Suprapubic skin (tissue), 4 donors: ENCODE results near the gene FAM241B. TPM values are rescaled to one million over a fixed set of nuclear protein-coding genes. Genes with fewer than 3 reads are reported as not detected.

Experiments used
- DNase-seq, 2 donors: peaks; one replicate each; pipeline ENCODE4 v3.0.0-alpha.2; 2019; ENCODE audit warnings: low spot score in 2 of 2
- H3K27ac ChIP-seq: fragments of 200-600 bp; sonication (generic); one replicate; pipeline ENCODE4 v1.5.1; 2019
- H3K27me3 ChIP-seq: fragments of 200-600 bp; sonication (generic); one replicate; pipeline ENCODE4 v1.5.1; 2019
- H3K36me3 ChIP-seq: fragments of 200-600 bp; sonication (generic); one replicate; pipeline ENCODE4 v1.5.1; 2019
- H3K4me1 ChIP-seq: fragments of 200-600 bp; sonication (generic); one replicate; pipeline ENCODE4 v1.5.1; 2019
- H3K4me3 ChIP-seq: fragments of 200-600 bp; sonication (generic); one replicate; pipeline ENCODE4 v1.5.1; 2019; ENCODE audit warnings: mild to moderate bottlenecking
- H3K9me3 ChIP-seq: fragments of 200-600 bp; sonication (generic); one replicate; pipeline ENCODE4 v1.5.1; 2019
- EP300 ChIP-seq: sonication (generic); formaldehyde crosslinking; IDR thresholded peaks from one replicate; pipeline ENCODE4 v1.6.1; 2017; ENCODE audit warnings: antibody characterized with exemption
- POLR2A ChIP-seq, 2 donors: fragments of 450-650 bp; IDR thresholded peaks; one replicate each; pipeline ENCODE4 v1.6.1; 2017; ENCODE audit warnings: antibody characterized with exemption in 2 of 2, mild to moderate bottlenecking in 2 of 2, moderate library complexity in 2 of 2
- POLR2AphosphoS5 ChIP-seq, 3 donors: sonication (generic); formaldehyde crosslinking; IDR thresholded peaks; one replicate each; pipeline ENCODE4 v1.6.1; 2017; ENCODE audit warnings: antibody characterized with exemption in 3 of 3
- WGBS: methylation state at CpG from one replicate; pipeline ENCODE4 v1.1.5; 2018; 5-methylcytosine and 5-hydroxymethylcytosine counted together
- total RNA-seq, 4 donors: library from RNA; depleted of rRNA; stranded (reverse); fragments of >200 nt; gene quantifications; one replicate each; pipeline ENCODE4 v1.1.0, GENCODE V29; 2016
- TF ChIP-seq, protein P1 (sequence below), 2 donors: fragments of 200-600 bp in 1 of 2; fragments of 450-650 bp in 1 of 2; sonication (generic) in 1 of 2; IDR thresholded peaks; one replicate each; pipeline ENCODE4 v1.5.1; 2016 to 2019; ENCODE audit warnings: antibody characterized with exemption in 2 of 2, mild to moderate bottlenecking in 1 of 2, moderate library complexity in 1 of 2

The FAM241B gene
- total RNA-seq, 4 donors from 2014 or later: 0.49 to 4.3 (median 2.5) TPM

DNA sequence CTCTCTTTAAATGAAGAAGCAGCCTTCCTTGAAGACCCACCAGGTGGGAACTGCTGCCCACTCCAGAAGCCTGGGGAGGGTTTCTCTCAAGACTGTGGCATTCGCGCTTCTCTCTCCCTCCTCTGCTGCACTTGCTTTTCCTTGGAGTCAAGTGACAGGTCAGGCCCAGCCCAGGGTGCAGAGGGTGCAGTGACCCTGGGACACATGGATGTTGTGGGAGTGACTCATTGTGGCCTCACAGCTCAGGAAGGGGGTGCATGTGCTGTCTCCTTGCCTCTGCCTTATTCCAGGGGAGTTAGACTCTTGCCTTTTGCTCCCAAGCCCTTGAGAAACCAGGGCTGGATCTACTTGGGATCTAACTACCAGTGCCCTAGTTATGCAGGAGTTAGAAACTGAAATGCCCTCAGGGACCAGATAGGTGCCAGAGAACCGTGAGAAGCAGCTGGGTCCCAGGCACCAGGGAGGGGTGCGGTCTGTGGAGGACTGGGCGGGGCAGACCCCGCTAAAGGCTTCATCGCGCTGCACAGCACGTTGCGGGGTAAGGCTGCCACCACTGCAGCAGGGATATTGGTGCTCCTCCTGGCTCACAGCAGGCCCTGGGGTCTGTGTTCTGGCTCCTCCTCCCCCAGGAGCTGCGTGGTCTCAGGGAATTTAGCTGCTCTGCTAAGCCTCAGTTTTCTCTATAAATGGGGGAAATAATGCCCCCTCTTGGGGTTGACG, 11.4 kb downstream of the FAM241B start:
- peak in 1 of 2 donors; percentile 44 for DNase-seq
- H3K27me3 ChIP-seq: peaks cover 3% of the 10 kb centered on the region
- H3K36me3 ChIP-seq: no peaks in the 10 kb centered on the region
- no peak overlapping the region for H3K4me3 ChIP-seq
- 46% methylated on average over 8 of the region's 12 CpGs for WGBS
- H3K27ac ChIP-seq: no peak overlapping the region
- peaks cover 33% of the 10 kb centered on the region for H3K4me1 ChIP-seq
- no peak for TF ChIP-seq EP300
- TF ChIP-seq POLR2A (IDR thresholded peaks at IDR 0.05): no peak
- TF ChIP-seq, protein P1, sequence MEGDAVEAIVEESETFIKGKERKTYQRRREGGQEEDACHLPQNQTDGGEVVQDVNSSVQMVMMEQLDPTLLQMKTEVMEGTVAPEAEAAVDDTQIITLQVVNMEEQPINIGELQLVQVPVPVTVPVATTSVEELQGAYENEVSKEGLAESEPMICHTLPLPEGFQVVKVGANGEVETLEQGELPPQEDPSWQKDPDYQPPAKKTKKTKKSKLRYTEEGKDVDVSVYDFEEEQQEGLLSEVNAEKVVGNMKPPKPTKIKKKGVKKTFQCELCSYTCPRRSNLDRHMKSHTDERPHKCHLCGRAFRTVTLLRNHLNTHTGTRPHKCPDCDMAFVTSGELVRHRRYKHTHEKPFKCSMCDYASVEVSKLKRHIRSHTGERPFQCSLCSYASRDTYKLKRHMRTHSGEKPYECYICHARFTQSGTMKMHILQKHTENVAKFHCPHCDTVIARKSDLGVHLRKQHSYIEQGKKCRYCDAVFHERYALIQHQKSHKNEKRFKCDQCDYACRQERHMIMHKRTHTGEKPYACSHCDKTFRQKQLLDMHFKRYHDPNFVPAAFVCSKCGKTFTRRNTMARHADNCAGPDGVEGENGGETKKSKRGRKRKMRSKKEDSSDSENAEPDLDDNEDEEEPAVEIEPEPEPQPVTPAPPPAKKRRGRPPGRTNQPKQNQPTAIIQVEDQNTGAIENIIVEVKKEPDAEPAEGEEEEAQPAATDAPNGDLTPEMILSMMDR (IDR thresholded peaks at IDR 0.05): no peak
- no peak for TF ChIP-seq POLR2AphosphoS5 (IDR thresholded peaks at IDR 0.05)
- no peaks in the 10 kb centered on the region for H3K9me3 ChIP-seq

DNA sequence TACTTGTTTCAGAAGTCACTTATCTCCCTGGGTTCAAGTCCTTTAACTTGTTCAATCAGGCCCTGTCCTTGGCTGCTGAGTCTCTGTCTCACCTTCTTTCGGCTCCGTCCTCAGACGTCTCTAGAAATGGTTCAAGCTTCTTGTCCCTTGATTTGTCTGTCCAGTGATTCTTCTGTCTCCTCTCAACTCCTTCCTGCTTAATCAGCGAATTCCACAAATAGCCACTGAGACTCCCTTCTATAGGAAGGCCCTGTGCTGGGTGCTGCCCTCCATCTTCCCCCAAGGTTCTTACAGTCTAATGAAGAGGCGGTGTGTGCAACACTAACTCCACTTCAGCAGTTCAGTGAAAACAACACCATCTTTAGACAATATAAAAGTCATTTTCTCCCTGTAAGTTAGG, 12.7 kb downstream of the FAM241B start:
- TF ChIP-seq EP300 (no peak), POLR2AphosphoS5 (IDR thresholded peaks at IDR 0.05) (no peak), POLR2A (IDR thresholded peaks at IDR 0.05) (no peak)
- TF ChIP-seq, protein P1 (IDR thresholded peaks at IDR 0.05): no peak
- WGBS: 97% methylated on average over 5 of the region's 5 CpGs
- Histone ChIP-seq H3K9me3 (no peaks in the 10 kb centered on the region), H3K27ac (no peak overlapping the region), H3K4me1 (peaks cover 29% of the 10 kb centered on the region), H3K27me3 (peaks cover 3% of the 10 kb centered on the region), H3K36me3 (no peaks in the 10 kb centered on the region), H3K4me3 (no peak overlapping the region)
- peak in 1 of 2 donors; percentile 19 for DNase-seq

DNA sequence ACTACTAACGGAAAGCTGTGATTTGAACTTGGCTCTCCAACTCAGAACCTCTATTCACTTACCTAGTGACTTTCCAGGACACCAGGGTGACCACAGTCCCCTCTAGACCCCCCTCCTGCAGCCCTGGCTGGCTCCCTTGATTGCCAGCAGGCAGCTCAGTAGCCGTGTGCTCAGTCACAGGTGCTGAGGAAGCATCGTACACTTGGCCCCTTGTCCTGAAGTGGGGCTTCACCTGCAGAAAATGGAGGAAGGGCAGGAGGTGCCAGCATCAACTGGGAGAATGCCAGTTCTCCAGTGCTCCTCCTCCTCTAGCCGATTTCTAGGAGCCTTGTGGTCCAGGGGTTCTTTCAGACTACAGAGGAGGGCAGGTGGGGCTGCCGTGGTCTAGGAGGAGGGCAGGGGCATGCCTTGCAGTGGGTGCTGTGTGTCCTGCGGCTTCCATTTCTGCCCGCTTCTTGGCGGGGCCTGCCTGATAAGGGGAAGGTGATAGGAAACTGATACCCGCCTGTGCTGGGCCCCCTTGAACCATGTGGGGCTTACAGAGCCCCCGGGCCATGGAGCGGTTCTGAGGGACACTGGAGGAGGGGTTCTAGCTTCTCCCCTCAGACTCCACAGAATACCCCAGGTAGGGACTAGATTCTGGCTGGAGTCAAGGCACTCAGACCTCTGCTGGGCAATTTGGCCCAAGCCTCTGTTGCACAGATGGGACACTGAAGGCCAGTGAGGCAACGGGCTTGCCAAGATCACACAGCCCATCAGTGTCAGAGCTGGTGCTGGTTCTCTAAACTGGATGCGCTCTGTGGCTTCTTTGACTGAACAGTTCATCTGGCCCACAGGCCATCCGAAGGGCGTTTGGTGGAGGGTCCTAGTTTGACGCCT, 14.0 kb downstream of the FAM241B start:
- no peak overlapping the region for H3K4me3 ChIP-seq
- TF ChIP-seq POLR2AphosphoS5 (IDR thresholded peaks at IDR 0.05): no peak
- no peak for TF ChIP-seq POLR2A (IDR thresholded peaks at IDR 0.05)
- TF ChIP-seq, protein P1 (IDR thresholded peaks at IDR 0.05): no peak
- TF ChIP-seq EP300: no peak
- H3K36me3 ChIP-seq: no peaks in the 10 kb centered on the region
- peaks cover 3% of the 10 kb centered on the region for H3K27me3 ChIP-seq
- H3K27ac ChIP-seq: no peak overlapping the region
- peak in 1 of 2 donors; percentile 56 for DNase-seq
- 73% methylated on average over 4 of the region's 16 CpGs for WGBS
- H3K4me1 ChIP-seq: peaks cover 29% of the 10 kb centered on the region
- no peaks in the 10 kb centered on the region for H3K9me3 ChIP-seq

- Histone ChIP-seq H3K27me3 (peaks cover 3% of the 10 kb centered on the region), H3K27ac (no peak overlapping the region), H3K4me1 (peaks cover 22% of the 10 kb centered on the region), H3K36me3 (no peaks in the 10 kb centered on the region), H3K9me3 (no peaks in the 10 kb centered on the region), H3K4me3 (no peak overlapping the region)
- TF ChIP-seq POLR2A (IDR thresholded peaks at IDR 0.05): no peak
- TF ChIP-seq, protein P1 (IDR thresholded peaks at IDR 0.05): peak; percentile 30 to 79
- DNase-seq: peak in 1 of 2 donors; percentile 64
- 57% methylated on average over 10 of the region's 13 CpGs for WGBS
Observed at GRCh38 chr10:69644658-69645295, 14.7 kb downstream of the FAM241B start.
